HG03196 (cell line): ENCODE data around the gene HDAC2.
"Not testable (repeated sequence)": the region's sequence is repeated elsewhere in the genome, so short reads cannot be mapped to it uniquely, and the experiment has no call there.

Experiments used
- ATAC-seq: cut with Tn5 transposase; IDR thresholded peaks from one replicate; pipeline ENCODE4 v1.9.1; 2021; ENCODE audit not compliant: unreplicated experiment

Gene HDAC2

DNA sequence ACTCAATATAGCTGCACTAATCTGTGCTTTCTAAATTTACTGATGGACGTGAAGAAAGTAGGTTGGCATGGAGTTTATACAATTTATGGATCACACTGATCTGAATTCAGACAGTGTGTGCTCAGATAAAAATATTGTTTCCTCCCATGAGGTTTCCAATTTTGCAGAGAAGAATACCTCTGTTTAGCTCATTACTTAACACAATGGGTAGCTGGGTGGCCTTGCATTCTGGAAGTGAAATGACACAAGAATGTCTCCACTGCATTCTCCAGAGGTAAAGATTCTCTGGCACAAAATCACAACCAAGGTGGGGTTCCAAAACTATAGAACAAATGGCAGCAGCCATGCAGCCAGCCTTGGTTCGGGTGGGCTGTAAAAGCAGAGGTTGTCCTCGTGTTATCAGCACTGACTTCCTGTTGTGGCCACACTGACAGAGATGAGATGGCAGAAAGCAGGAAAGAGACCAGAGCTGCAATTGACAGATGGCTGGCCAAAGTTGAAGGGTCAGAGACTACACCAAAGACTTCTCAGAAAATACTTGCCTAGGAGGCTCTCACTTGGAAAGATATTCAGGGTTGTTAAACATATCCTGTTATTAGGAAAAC is 50.2 kb downstream of the HDAC2 start:
- peak; percentile 69 for ATAC-seq

DNA sequence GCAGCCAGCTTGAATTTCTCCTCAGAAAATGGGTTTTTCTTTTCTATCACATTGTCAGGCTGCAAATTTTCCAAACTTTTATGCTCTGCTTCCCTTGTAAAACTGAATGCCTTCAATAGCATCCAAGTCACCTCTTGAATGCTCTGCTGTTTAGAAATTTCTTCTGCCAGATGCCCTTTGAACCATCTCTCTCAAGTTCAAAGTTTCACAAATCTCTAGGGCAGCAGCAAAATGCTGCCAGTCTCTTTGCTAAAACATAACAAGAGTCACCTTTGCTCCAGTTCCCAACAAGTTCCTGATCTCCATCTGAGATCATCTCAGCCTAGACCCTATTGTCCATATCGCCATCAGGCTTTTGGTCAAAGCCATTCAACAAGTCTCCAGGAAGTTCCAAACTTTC is 60.7 kb downstream of the HDAC2 start:
- ATAC-seq = not testable (repeated sequence)

- peak; percentile 49 for ATAC-seq
Measured at GRCh38 chr6:113909224-113909856, 61.6 kb downstream of the HDAC2 start.

- no peak for ATAC-seq
Measured at GRCh38 chr6:113908801-113909200, 62.1 kb downstream of the HDAC2 start.

- ATAC-seq = no peak
Measured at GRCh38 chr6:113907102-113907815, 63.7 kb downstream of the HDAC2 start.

DNA sequence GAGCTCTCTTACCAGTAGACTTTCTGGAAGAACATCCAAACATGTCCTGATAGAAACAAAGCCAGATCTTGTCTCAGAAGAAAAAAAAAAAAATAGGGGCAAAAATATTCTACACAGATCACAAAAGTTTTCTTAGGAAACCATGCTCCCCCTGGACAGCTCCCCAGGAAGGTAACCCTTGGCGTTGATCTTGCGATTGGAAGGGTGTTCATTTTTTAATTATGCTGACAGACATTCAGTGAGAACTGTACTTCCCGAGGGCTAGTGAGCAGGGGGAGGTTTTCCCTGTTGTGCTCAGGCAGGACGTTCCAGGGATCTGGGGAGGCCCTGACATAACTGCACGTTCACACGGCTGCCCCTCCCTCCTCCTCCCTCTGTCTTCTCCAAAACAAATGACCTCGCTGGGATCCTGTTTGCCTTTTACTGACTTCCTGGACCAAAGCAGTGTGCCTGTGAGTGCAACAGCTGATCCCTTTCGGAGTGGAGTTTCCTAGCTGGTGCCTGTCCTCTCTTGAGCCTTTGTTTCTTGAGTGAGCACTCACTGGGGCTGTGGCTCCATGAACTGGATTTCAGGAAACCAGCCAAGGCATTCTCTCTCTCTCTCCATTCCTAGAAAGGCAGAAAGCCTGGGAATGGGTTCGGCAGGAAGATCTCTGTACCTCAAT is 67.2 kb downstream of the HDAC2 start:
- ATAC-seq = no peak

DNA sequence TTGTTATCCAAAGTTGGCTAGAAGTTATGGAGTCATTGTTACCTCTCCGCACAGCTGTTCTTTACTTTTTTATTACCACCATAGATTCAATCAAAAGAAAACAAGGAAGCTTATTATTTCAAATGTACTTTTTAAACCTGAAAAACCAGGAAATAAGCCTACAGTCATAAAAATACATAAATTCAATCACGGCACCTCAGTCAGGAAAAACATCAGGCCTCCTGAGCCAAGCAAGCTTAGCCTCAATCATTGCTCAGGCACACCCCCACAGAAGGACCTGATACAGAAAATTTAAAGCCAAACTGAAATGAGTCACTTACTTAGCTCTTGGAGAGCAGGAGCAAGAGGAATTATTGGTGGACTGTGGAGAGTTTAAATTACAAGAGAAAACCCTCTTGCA is 69.5 kb downstream of the HDAC2 start:
- ATAC-seq = no peak

- ATAC-seq = no peak
Measured at GRCh38 chr6:113894712-113895674, 76.0 kb downstream of the HDAC2 start.

DNA sequence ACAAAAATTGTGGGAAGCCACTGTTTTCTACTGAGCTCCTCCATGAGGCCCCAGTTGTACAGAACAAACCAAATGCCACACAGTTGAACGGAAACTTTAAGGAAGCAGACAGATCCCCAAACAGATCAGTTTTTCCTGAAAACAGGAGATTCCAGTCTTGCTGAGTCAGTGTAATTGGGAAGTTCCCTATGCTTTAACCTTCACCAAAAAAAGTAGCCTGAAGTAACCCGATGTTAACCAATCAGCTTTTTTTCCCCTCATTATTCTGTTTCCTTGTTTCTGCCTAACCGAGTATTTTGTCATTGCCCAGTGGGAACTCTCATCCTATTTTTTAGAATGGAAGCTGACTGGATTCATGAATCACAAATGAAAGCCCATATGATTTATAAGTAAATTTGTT is 77.1 kb downstream of the HDAC2 start:
- no peak for ATAC-seq

DNA sequence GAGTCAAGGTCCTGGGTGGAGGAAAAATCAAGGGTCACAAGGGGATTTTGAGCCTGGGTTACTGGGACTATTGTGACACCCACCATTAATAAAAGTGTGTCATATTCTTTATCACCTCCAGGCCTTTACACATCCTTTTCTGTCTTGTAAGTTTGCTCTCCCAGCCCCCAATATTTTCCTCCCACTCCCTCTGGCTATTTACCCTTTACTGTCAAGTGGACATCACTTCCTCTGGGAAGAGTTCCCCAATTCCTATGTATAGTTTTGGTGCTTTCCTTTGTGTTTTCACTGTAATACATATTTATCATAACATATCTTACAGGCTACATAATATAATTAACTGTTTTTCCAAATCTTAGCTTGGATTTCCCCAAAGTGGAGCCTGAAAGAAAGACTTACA is 77.5 kb downstream of the HDAC2 start:
- ATAC-seq = no peak

GRCh38 chr6:113888956-113889630 is 81.9 kb downstream of the HDAC2 start:
- no peak for ATAC-seq

GRCh38 chr6:113888493-113888892 is 82.5 kb downstream of the HDAC2 start:
- no peak for ATAC-seq

DNA sequence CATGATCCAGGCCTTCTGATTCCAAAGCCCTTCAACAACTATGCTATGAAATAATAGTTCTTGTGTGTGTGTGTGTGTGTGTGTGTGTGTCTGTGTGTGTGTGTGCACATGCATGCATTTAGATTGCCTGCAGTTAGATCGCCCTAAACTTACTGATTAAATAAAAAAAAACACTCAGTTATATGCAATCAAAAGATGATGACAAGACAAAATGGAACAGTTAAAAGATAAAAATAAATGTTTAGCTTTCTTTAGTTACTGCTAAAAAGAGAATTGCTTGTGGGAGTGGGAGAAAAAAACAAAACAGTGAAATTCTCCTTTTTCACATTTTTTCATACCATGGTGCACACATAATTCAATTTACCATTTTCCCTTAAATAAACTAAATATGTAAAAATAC is 84.4 kb downstream of the HDAC2 start:
- no peak for ATAC-seq

GRCh38 chr6:113884011-113884410 is 86.9 kb downstream of the HDAC2 start:
- ATAC-seq = no peak
